ENCODE results near the gene ATF7. TPM values are rescaled to one million over a fixed set of nuclear protein-coding genes. Genes with fewer than 3 reads are reported as not detected.

ATF7 gene
- total and polyA plus RNA-seq, 2 donors (not counting 3 experiments of a cell fraction or from before 2014, with no cell fraction given), result 36.0 to 68.5 TPM

GRCh38 chr12:53492830-53493609 is 133.2 kb downstream of the ATF7 start:
- Histone ChIP-seq H3K9ac (replicated peaks; ENCODE audit: extremely low read depth, insufficient read depth, low read length) (peak overlapping the region; percentile 71), H3K79me2 (ENCODE audit: control insufficient read depth, insufficient read depth, low read length) (no peaks in the 10 kb centered on the region)

More at GRCh38 chr12:53492830-53493609, 133.2 kb downstream of the ATF7 start:
- BruUV-seq (replicated peaks), result no TSS peak
- peak overlapping the region; percentile 17 to 61 (median 38) for H3K4me3 ChIP-seq (replicated peaks in 1 of 3; ENCODE audit: insufficient read depth in 1 of 3, low read depth in 1 of 3, low read length in 3 of 3)
- H3K9me1 ChIP-seq (replicated peaks; ENCODE audit: control insufficient read depth, extremely low read depth, insufficient read depth, low read length), result no peaks in the 10 kb centered on the region
- H3K4me1 ChIP-seq (ENCODE audit: control insufficient read depth, extremely low read depth, insufficient read depth, low read length), result peaks cover 11% of the 10 kb centered on the region
- TF ChIP-seq GATA2 (IDR thresholded peaks at IDR 0.05; ENCODE audit: insufficient read depth, insufficient read length, low read depth, low read length) (no peak), FOS (IDR thresholded peaks at IDR 0.05; ENCODE audit: borderline replicate concordance, insufficient read depth, low read length) (no peak), MYC (IDR thresholded peaks at IDR 0.05; ENCODE audit: low read depth, low read length) (no peak), POLR2AphosphoS5 (IDR thresholded peaks at IDR 0.05; ENCODE audit: insufficient read depth, low read depth, low read length) (peak; percentile 44), JUN (IDR thresholded peaks at IDR 0.05; ENCODE audit: borderline replicate concordance, insufficient read depth, insufficient read length, low read depth) (peak; percentile 13), MAX (IDR thresholded peaks at IDR 0.05; ENCODE audit: insufficient read depth, insufficient read length) (peak; percentile 69), EZH2 (IDR thresholded peaks at IDR 0.05; ENCODE audit: borderline replicate concordance, low read depth, low read length, severe bottlenecking) (no peak), CTCF (IDR thresholded peaks at IDR 0.05; ENCODE audit: extremely low read depth in 1 of 2, insufficient read depth in 1 of 2, low read depth in 1 of 2, low read length in 2 of 2) (no peak), POLR2A (IDR thresholded peaks at IDR 0.05; ENCODE audit: low read depth, low read length) (no peak)
- no peaks in the 10 kb centered on the region for H3K27me3 ChIP-seq (ENCODE audit: control insufficient read depth in 2 of 2, insufficient read depth in 2 of 2, low read length in 2 of 2)
- ChIA-PET CTCF (interaction anchor here (0.9 to 1.6 kb wide), 6 partner anchors 8 to 16 kb away, joined by 3 to 6 read pairs (median 4); partner anchors contain the start of gene TARBP2), POLR2A (no interaction called here)
- H3K4me2 ChIP-seq (ENCODE audit: insufficient read depth, low read length), result peak overlapping the region; percentile 69
- DNase-seq (ENCODE audit: low read depth, low spot score) (peak; percentile 93), FAIRE-seq (peak; percentile 95)
- dilution Hi-C loops (cut with MboI; ENCODE audit: extremely low pct_ligation_motif_present, low sequenced_read_pairs) (no loop called here), intact Hi-C loops (cut with micrococcal nuclease) (loop anchor here (1.0 kb wide), 1 partner anchor 8 kb away; the partner anchor contains the start of gene TARBP2)
- H3K36me3 ChIP-seq (ENCODE audit: control insufficient read depth in 2 of 2, extremely low read depth in 1 of 2, insufficient read depth in 2 of 2, low read length in 2 of 2), result no peaks in the 10 kb centered on the region
- H3K9me3 ChIP-seq (replicated peaks; ENCODE audit: control insufficient read depth, insufficient read depth, low read length), result no peaks in the 10 kb centered on the region
- H2AFZ ChIP-seq (ENCODE audit: low read depth, low read length), result peak overlapping the region; percentile 86
- no peaks in the 10 kb centered on the region for H4K20me1 ChIP-seq (replicated peaks; ENCODE audit: control insufficient read depth, extremely low read depth, insufficient read depth, low read length)
- H3K27ac ChIP-seq (ENCODE audit: insufficient read depth, low read depth, low read length), result peak overlapping the region; percentile 57
